ENCODE data around the gene SMPD3.

SMPD3 gene

DNA sequence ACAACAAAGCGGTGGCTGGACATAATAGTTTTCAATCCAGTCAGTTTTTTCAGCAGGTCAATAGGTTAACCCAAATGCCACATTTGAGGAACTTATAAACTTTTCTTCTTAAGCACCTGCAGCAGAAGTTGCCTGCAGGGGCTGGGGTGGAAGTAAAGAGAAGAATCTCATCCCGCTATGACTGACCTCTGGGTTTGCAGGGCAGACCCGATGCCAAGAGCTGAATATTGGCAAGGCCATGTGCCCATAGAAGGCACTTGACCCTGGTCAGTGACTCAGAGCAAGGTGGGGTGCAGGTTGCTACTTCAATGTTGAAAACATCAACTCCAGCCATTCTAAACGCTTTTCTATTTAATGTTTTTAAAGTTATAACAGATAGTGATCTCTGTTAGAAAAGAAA, 17.9 kb upstream of the SMPD3 start:
- Histone ChIP-seq H3K9me3 (replicated peaks in 1 of 11) (peaks cover 0 to 15% (median 4%) of the 10 kb centered on the region in 11 experiments; a peak in 13 of 22 replicates), H3K9ac (no peak overlapping the region), H3K4me2 (no peak overlapping the region), H3K4me3 (no peak overlapping the region), H3K4me1 (peaks cover 26 to 44% (median 40%) of the 10 kb centered on the region in 10 experiments), H4K20me1 (no peaks in the 10 kb centered on the region), H3K36me3 (no peaks in the 10 kb centered on the region), H3K27me3 (no peaks in the 10 kb centered on the region), H3K27ac (no peak overlapping the region)
- TF ChIP-seq Cebpa-rat (IDR thresholded peaks at IDR 0.05) = no peak

DNA sequence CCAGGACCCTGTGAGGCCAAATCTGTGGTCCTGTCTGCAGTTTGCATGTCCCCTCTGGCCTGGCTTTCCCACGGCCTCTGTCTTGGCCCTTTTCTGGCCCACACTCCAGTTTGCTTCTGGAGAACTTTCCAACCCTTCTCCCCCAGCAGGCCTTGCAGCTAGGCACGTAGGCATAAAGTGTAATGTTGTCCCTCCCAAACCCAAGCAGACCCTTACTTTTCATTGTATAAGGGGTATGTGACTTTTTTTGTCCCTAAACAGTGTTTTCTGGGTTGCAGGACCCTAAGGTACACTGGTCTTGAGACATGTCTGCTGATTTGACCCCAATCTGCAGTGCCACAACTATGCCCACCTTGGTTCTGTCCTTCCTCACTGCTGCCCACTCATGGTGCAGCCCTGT, 15.6 kb upstream of the SMPD3 start:
- Histone ChIP-seq H3K27ac (no peak overlapping the region), H4K20me1 (no peaks in the 10 kb centered on the region)

DNA sequence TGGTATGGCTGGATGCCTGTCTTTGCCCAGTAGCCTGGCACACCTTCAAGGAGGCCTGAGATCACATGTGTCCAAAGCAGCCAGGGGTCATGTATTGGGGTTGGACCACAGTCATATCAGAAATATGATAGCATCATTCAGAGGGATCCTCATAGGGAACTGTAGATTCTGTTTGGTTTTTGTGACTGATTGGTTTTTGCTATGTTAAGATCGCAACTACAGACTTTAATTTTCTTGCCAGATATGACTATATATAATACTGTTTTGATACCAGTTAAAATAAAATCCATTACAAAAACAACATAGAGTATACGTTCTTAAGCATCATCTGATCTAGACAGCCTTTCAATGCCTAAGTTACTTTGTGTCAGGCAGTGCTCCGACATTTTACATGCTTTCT, 11.8 kb upstream of the SMPD3 start:
- Histone ChIP-seq H3K9ac (no peak overlapping the region), H4K20me1 (no peaks in the 10 kb centered on the region), H3K27ac (no peak overlapping the region), H3K4me2 (no peak overlapping the region), H3K4me3 (no peak overlapping the region), H3K9me3 (replicated peaks in 1 of 11) (peaks cover 0 to 15% (median 4%) of the 10 kb centered on the region in 11 experiments; a peak in 13 of 22 replicates), H3K27me3 (no peaks in the 10 kb centered on the region), H3K36me3 (no peaks in the 10 kb centered on the region), H3K4me1 (0 out of 20 replicates have a peak, but pooled peaks cover 0 to 4% (median 0%) of the 10 kb centered on the region in 10 experiments)
- no peak for TF ChIP-seq Cebpa-rat (IDR thresholded peaks at IDR 0.05)

More for the DNA sequence above, 15.6 kb upstream of the SMPD3 start:
- peaks cover 5 to 24% (median 18%) of the 10 kb centered on the region in 10 experiments; a peak in 19 of 20 replicates for H3K4me1 ChIP-seq
- H3K4me2 ChIP-seq = no peak overlapping the region
- no peak for TF ChIP-seq Cebpa-rat (IDR thresholded peaks at IDR 0.05)
- peaks cover 0 to 15% (median 4%) of the 10 kb centered on the region in 11 experiments; a peak in 13 of 22 replicates for H3K9me3 ChIP-seq (replicated peaks in 1 of 11)
- H3K27me3 ChIP-seq = no peaks in the 10 kb centered on the region
- no peaks in the 10 kb centered on the region for H3K36me3 ChIP-seq
- H3K4me3 ChIP-seq = no peak overlapping the region
- H3K9ac ChIP-seq = no peak overlapping the region

DNA sequence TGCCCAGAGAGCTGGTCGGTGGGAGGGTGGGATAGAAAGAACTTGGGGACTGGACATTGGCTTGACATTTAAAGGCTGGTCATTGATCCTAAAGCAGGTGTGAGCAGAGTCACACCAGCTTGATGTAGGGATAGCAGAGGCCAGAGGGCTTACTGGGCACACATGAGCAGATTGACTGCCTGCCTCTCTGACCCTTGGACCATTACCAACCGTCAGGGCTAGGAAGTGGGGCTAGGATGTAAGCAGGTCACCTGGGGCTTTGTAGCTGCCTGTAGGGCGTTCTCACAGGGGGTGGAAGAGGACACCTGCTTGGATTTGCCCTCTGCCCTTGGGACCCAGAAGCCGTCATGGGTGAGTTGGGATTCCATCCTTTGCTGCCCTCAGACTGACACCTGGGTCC, 11.1 kb upstream of the SMPD3 start:
- peaks cover 0 to 15% (median 4%) of the 10 kb centered on the region in 11 experiments; a peak in 13 of 22 replicates for H3K9me3 ChIP-seq (replicated peaks in 1 of 11)
- TF ChIP-seq Cebpa-rat (IDR thresholded peaks at IDR 0.05) = no peak
- no peaks in the 10 kb centered on the region for H4K20me1 ChIP-seq
- no peaks in the 10 kb centered on the region for H3K27me3 ChIP-seq
- no peak overlapping the region for H3K9ac ChIP-seq
- no peak overlapping the region for H3K4me3 ChIP-seq
- H3K4me2 ChIP-seq = peak overlapping the region in 1 of 11 experiments; percentile 12; a peak in 2 of 22 replicates
- no peaks in the 10 kb centered on the region for H3K36me3 ChIP-seq
- H3K4me1 ChIP-seq = 0 out of 20 replicates have a peak, but pooled peaks cover 0 to 4% (median 0%) of the 10 kb centered on the region in 10 experiments
- no peak overlapping the region for H3K27ac ChIP-seq

DNA sequence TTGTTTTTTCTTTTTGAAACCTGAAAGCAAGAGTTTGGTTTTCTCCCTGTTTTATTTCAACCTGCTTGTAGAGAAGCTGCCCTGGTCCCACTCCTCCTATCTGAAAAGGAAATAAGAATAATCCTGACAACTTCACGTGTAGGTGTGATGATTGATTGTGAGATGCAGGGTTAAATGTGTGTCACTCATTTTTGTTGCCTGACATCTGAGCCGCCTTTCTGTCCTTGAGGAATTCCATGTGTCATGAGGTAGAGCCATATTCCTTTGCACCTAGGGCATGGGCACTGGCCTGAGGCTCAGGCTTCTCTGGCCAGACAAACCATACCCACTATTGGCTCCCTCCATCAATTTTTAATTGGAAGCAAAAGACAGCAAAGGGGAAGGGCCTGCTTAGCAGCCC, 10.2 kb upstream of the SMPD3 start:
- Histone ChIP-seq H3K4me1 (0 out of 20 replicates have a peak, but pooled peaks cover 0 to 4% (median 0%) of the 10 kb centered on the region in 10 experiments), H4K20me1 (no peaks in the 10 kb centered on the region), H3K27ac (no peak overlapping the region), H3K36me3 (no peaks in the 10 kb centered on the region), H3K4me3 (no peak overlapping the region), H3K27me3 (no peaks in the 10 kb centered on the region), H3K4me2 (no peak overlapping the region), H3K9ac (no peak overlapping the region), H3K9me3 (replicated peaks in 1 of 11) (peaks cover 0 to 12% (median 4%) of the 10 kb centered on the region in 11 experiments; a peak in 13 of 22 replicates)
- TF ChIP-seq Cebpa-rat (IDR thresholded peaks at IDR 0.05) = no peak

DNA sequence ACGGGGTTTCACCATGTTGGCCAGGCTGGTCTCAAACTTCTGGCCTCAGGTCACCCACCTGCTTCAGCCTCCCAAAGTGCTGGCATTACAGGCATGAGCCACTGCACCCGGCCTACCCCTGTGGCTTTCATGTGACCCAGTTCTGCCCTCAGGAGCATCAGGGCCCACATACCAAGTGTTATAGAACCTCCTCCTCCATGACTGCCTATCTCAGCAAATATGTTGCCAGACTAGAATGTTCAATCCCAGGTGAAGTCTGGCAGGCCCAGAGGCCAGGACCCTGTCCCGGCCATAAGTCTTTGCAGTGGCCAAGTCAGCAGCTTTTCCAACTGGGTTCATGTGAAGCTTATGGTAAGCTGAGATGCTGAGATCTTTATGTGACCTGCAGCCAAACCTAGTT, 9.8 kb upstream of the SMPD3 start:
- Histone ChIP-seq H3K9me3 (replicated peaks in 1 of 11) (peaks cover 0 to 8% (median 4%) of the 10 kb centered on the region in 11 experiments; a peak in 13 of 22 replicates), H3K27ac (no peak overlapping the region), H3K27me3 (no peaks in the 10 kb centered on the region), H4K20me1 (no peaks in the 10 kb centered on the region), H3K36me3 (no peaks in the 10 kb centered on the region), H3K4me3 (no peak overlapping the region), H3K9ac (no peak overlapping the region), H3K4me1 (0 out of 20 replicates have a peak, but pooled peaks cover 0 to 4% (median 0%) of the 10 kb centered on the region in 10 experiments), H3K4me2 (no peak overlapping the region)
- no peak for TF ChIP-seq Cebpa-rat (IDR thresholded peaks at IDR 0.05)

DNA sequence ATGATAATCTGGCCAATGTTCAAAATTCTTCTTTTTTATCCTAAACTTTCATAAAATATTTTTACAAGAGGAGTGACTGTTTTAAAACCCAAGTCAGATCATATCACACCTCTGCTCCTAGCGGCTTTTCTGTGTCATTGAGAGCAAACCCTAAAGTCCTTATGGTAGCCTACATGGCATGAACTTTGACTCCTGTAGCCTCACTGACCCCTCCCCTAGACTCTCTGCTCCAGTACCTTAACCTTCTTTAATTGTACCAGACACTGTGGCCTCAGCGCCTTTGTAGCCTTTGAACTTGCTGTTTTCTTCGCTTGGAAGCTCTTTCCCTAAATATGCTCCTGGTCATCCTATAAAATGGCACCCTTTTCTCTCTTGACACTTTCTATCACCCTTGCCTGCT, 7.3 kb upstream of the SMPD3 start:
- TF ChIP-seq Cebpa-rat (IDR thresholded peaks at IDR 0.05) = no peak

DNA sequence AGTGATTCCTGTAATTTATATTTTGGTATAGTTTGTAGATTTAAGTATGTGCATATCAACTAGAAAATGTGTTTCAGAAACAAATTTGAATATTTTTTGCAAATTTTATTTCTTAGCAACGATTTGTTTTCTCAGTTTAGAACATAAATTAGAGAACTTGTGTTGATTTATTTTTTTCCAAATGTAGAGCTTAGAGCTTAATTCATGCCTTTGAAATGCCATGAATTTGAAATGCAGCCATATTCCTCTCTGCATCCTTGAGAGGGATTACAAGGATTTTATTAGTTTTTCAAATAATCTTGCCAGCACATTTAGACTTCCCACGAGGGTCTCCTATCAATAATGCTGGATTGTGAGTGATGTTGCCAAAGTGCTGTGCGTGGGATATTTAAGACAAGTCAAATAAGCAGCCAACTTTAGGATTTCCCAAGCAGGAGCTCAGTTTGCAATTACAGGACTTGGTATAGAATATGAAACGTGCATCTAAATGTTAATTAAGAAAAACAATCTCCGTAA, 6.7 kb upstream of the SMPD3 start:
- Histone ChIP-seq H3K27me3 (no peaks in the 10 kb centered on the region), H3K4me3 (no peak overlapping the region), H3K36me3 (no peaks in the 10 kb centered on the region), H3K9ac (no peak overlapping the region), H3K27ac (no peak overlapping the region), H3K4me2 (no peak overlapping the region), H3K4me1 (0 out of 20 replicates have a peak, but pooled peaks cover 0 to 4% (median 0%) of the 10 kb centered on the region in 10 experiments), H3K9me3 (replicated peaks in 1 of 11) (no peaks in the 10 kb centered on the region), H4K20me1 (no peaks in the 10 kb centered on the region)
- TF ChIP-seq Cebpa-rat (IDR thresholded peaks at IDR 0.05) = no peak

More for the DNA sequence above, 7.3 kb upstream of the SMPD3 start:
- Histone ChIP-seq H3K9me3 (replicated peaks in 1 of 11) (no peaks in the 10 kb centered on the region), H3K36me3 (no peaks in the 10 kb centered on the region), H3K27ac (no peak overlapping the region), H3K4me1 (0 out of 20 replicates have a peak, but pooled peaks cover 0 to 4% (median 0%) of the 10 kb centered on the region in 10 experiments), H3K4me2 (no peak overlapping the region), H4K20me1 (no peaks in the 10 kb centered on the region), H3K4me3 (no peak overlapping the region), H3K9ac (no peak overlapping the region), H3K27me3 (no peaks in the 10 kb centered on the region)

DNA sequence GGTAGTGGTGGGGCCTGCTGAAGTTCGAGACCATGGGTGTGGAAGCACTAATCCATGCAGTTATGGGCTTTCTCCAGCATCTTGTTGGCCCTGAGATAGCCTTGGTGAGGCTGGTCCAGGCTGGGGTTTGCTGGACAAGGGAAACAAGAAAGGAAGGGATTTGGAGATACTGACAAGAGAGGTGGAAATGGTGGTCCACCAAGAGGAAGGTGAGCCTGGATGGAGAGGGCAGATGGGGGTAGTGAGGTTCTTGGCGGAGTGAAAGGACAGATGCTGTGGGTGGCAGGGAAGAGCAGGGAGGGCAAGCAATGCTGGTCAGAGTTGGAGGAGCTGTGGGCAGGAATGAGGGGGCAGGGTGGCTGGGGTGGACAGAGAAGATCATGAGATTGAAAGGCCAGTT, 5.5 kb upstream of the SMPD3 start:
- no peak overlapping the region for H3K27ac ChIP-seq
- H3K9me3 ChIP-seq (replicated peaks in 1 of 11) = no peaks in the 10 kb centered on the region
- no peak for TF ChIP-seq Cebpa-rat (IDR thresholded peaks at IDR 0.05)
- H3K27me3 ChIP-seq = no peaks in the 10 kb centered on the region
- H3K9ac ChIP-seq = no peak overlapping the region
- H3K4me1 ChIP-seq = peaks cover 4 to 7% (median 5%) of the 10 kb centered on the region in 10 experiments; a peak in 17 of 20 replicates
- H3K4me2 ChIP-seq = no peak overlapping the region
- H3K36me3 ChIP-seq = no peaks in the 10 kb centered on the region
- no peak overlapping the region for H3K4me3 ChIP-seq
- no peaks in the 10 kb centered on the region for H4K20me1 ChIP-seq

DNA sequence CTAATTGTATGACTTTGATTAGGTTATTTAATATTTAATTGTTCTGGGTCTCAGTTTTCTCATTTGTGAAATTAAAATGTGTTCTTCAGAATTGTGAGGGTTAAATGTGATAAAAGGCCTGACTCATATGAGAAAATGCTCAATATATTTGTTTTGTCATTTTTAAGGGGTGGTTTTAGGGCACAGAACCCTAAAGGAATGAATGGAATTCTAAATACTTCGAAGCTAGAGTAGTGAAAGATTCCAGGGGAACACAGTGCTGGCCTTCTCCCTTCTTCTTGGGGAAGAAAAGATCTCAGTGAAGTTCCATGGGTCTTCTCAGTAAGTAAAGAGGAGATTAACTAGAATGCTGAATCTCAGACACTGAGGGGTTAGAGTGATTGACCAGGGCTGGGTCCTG, 3.9 kb upstream of the SMPD3 start:
- H4K20me1 ChIP-seq = peaks cover 0 to 10% (median 9%) of the 10 kb centered on the region in 11 experiments; a peak in 11 of 22 replicates
- no peak for TF ChIP-seq Cebpa-rat (IDR thresholded peaks at IDR 0.05)
- H3K4me1 ChIP-seq = peaks cover 12 to 17% (median 16%) of the 10 kb centered on the region in 10 experiments
- H3K4me3 ChIP-seq = no peak overlapping the region
- H3K27ac ChIP-seq = no peak overlapping the region
- no peaks in the 10 kb centered on the region for H3K9me3 ChIP-seq (replicated peaks in 1 of 11)
- H3K27me3 ChIP-seq = peaks cover 6 to 11% (median 10%) of the 10 kb centered on the region in 11 experiments; a peak in 21 of 22 replicates
- H3K36me3 ChIP-seq = no peaks in the 10 kb centered on the region
- no peak overlapping the region for H3K9ac ChIP-seq
- no peak overlapping the region for H3K4me2 ChIP-seq
